Right atrium auricular region (tissue), 2 donors: ENCODE measurements around the gene PKD1L1. TPM values are rescaled to one million over a fixed set of nuclear protein-coding genes. Genes with fewer than 3 reads are reported as not detected.

Source experiments
- DNase-seq: peaks from one replicate; pipeline ENCODE4 v3.0.0-alpha.2; 2019; ENCODE audit warnings: low spot score
- H3K27ac ChIP-seq, 2 donors: fragments of 200-600 bp; sonication (generic); 1 replicate in 1 of 2; 2 replicates in 1 of 2; pipeline ENCODE4 v1.5.1; 2016 to 2019
- H3K27me3 ChIP-seq, 2 donors: fragments of 200-600 bp; sonication (generic); one replicate each; pipeline versions ENCODE4 v1.5.1 to v1.6.0; 2017 to 2019
- H3K36me3 ChIP-seq: fragments of 200-600 bp; sonication (generic); one replicate; pipeline ENCODE4 v1.5.1; 2016
- H3K4me1 ChIP-seq, 2 donors: fragments of 200-600 bp; sonication (generic); one replicate each; pipeline versions ENCODE4 v1.5.1 to v1.6.0; 2017 to 2019
- H3K4me3 ChIP-seq, 2 donors: fragments of 200-600 bp; sonication (generic); 1 replicate in 1 of 2; 2 replicates in 1 of 2; pipeline ENCODE4 v1.5.1; 2017 to 2019; ENCODE audit warnings: mild to moderate bottlenecking in 1 of 2, moderate library complexity in 1 of 2
- H3K9me3 ChIP-seq, 2 donors: fragments of 200-600 bp; sonication (generic); one replicate each; pipeline ENCODE4 v1.5.1; 2019
- total RNA-seq, 2 donors: library from RNA; depleted of rRNA; stranded (reverse); fragments of >200 nt; gene quantifications; one replicate each; pipeline ENCODE4 v1.1.0, GENCODE V29; 2016
- TF ChIP-seq, protein P1 (sequence below), 2 donors: fragments of 200-600 bp; sonication (generic); IDR thresholded peaks; one replicate each; pipeline ENCODE4 v1.5.1; 2019; ENCODE audit warnings: antibody characterized with exemption in 2 of 2

Gene PKD1L1
- total RNA-seq, 2 donors from 2014 or later = 0.98 to 1.1 TPM

GRCh38 chr7:47965456-47965855 is 17.2 kb upstream of the PKD1L1 start:
- no peak for DNase-seq
- TF ChIP-seq, protein P1, sequence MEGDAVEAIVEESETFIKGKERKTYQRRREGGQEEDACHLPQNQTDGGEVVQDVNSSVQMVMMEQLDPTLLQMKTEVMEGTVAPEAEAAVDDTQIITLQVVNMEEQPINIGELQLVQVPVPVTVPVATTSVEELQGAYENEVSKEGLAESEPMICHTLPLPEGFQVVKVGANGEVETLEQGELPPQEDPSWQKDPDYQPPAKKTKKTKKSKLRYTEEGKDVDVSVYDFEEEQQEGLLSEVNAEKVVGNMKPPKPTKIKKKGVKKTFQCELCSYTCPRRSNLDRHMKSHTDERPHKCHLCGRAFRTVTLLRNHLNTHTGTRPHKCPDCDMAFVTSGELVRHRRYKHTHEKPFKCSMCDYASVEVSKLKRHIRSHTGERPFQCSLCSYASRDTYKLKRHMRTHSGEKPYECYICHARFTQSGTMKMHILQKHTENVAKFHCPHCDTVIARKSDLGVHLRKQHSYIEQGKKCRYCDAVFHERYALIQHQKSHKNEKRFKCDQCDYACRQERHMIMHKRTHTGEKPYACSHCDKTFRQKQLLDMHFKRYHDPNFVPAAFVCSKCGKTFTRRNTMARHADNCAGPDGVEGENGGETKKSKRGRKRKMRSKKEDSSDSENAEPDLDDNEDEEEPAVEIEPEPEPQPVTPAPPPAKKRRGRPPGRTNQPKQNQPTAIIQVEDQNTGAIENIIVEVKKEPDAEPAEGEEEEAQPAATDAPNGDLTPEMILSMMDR (IDR thresholded peaks at IDR 0.05) = no peak
- no peak overlapping the region for H3K4me3 ChIP-seq
- H3K4me1 ChIP-seq = peaks cover 0 to 5% of the 10 kb centered on the region in 2 donors
- no peak overlapping the region for H3K27ac ChIP-seq
- no peaks in the 10 kb centered on the region for H3K27me3 ChIP-seq
- H3K9me3 ChIP-seq = no peaks in the 10 kb centered on the region
- peaks cover 72% of the 10 kb centered on the region for H3K36me3 ChIP-seq

DNA sequence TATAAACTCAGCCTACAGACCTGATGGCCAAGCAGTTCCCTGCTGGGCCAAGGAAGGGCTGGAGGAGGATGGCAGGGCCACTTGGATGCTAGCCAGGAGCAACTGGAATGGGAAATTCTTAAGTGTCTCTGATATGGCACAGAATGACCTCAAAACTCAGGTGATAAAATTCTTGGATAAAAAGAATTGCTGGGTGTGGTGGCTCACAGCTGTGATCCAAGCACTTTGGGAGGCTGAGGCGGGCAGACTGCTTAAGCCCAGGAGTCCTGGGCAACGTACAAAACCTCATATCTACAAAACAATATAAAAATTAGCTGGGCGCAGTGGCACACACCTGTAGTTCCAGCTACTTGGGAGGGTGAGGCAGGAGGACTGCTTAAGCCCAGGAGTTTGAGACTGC is 14.0 kb upstream of the PKD1L1 start:
- TF ChIP-seq, protein P1 (IDR thresholded peaks at IDR 0.05) = no peak
- H3K4me3 ChIP-seq = no peak overlapping the region
- H3K9me3 ChIP-seq = no peaks in the 10 kb centered on the region
- no peaks in the 10 kb centered on the region for H3K4me1 ChIP-seq
- no peaks in the 10 kb centered on the region for H3K27me3 ChIP-seq
- H3K36me3 ChIP-seq = peaks cover 65% of the 10 kb centered on the region
- no peak for DNase-seq
- no peak overlapping the region for H3K27ac ChIP-seq

- no peaks in the 10 kb centered on the region for H3K4me1 ChIP-seq
- no peaks in the 10 kb centered on the region for H3K9me3 ChIP-seq
- DNase-seq = no peak
- H3K27me3 ChIP-seq = no peaks in the 10 kb centered on the region
- H3K27ac ChIP-seq = no peak overlapping the region
- no peak overlapping the region for H3K4me3 ChIP-seq
- peaks cover 34% of the 10 kb centered on the region for H3K36me3 ChIP-seq
- TF ChIP-seq, protein P1 (IDR thresholded peaks at IDR 0.05) = no peak
Observed at GRCh38 chr7:47957156-47957555, 8.9 kb upstream of the PKD1L1 start.

DNA sequence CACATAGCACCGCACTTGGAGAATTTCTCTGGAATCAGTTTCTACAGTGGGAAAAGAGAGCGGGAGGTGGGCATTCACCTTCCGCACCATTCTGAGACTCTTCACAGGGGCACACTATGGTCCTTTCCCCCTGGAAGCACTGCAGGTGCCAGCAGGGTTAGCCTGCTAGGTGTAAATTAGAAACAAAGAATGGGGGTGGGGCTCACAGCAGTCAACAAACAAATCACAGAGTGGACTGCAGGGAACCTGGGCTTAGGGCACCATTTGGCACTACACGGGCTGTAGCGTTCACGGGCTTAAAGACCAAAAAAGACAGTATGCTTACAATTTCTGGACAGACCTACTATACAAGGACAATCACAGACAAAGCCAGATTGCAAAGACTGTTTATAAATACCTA is 8.0 kb upstream of the PKD1L1 start:
- no peak overlapping the region for H3K4me3 ChIP-seq
- H3K4me1 ChIP-seq = no peaks in the 10 kb centered on the region
- no peak overlapping the region for H3K27ac ChIP-seq
- TF ChIP-seq, protein P1 (IDR thresholded peaks at IDR 0.05) = no peak
- H3K9me3 ChIP-seq = no peaks in the 10 kb centered on the region
- DNase-seq = no peak
- peaks cover 28% of the 10 kb centered on the region for H3K36me3 ChIP-seq
- no peaks in the 10 kb centered on the region for H3K27me3 ChIP-seq

DNA sequence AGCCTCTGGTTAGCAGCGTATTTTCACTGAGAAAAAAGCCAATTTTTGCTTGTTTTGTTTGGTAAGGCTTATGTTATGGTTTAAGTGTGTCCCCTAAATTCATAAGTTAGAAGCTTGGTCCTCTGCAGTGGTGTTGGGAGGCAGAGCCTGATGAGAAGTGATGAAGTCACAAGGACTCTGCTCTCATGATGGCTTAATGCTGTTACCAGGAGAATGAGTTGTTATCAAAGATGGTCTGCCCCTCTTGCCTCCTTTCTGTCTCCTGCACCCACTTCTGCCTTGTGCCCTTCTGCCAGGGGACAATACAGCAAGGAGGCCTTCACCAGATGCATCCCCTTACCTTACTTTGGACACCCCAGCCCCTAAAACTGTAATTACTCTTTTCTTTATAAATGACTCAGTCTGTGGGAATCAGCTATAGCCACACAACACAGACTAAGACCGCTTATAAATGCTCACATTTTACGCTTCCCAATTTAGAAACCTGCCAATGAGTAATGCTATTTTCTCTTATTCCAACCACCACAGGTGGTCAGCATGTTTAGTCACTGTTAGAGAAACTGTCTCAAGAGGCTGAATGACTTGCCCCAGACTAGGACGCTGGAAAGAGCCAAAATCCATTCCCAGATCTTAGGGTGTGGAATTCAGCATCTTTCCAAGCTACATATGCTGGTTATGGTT is 6.1 kb upstream of the PKD1L1 start:
- no peak for DNase-seq

More for the DNA sequence above, 6.1 kb upstream of the PKD1L1 start:
- Histone ChIP-seq H3K4me1 (peaks cover 0 to 6% of the 10 kb centered on the region in 2 donors), H3K4me3 (no peak overlapping the region), H3K27ac (no peak overlapping the region), H3K9me3 (no peaks in the 10 kb centered on the region), H3K36me3 (peaks cover 21% of the 10 kb centered on the region), H3K27me3 (no peaks in the 10 kb centered on the region)
- TF ChIP-seq, protein P1 (IDR thresholded peaks at IDR 0.05) = no peak
